Activated CD8-positive, alpha-beta memory T cell treated with anti-CD3 and anti-CD28 coated beads for 24 hours (primary cell): ENCODE measurements around the gene MRAP2.
"Not testable (repeated sequence)": the region's sequence is repeated elsewhere in the genome, so short reads cannot be mapped to it uniquely, and the experiment has no call there.

ENCODE experiments used
- DNase-seq: peaks from one replicate; pipeline ENCODE4 v3.0.0-alpha.2; 2020

Gene MRAP2

DNA sequence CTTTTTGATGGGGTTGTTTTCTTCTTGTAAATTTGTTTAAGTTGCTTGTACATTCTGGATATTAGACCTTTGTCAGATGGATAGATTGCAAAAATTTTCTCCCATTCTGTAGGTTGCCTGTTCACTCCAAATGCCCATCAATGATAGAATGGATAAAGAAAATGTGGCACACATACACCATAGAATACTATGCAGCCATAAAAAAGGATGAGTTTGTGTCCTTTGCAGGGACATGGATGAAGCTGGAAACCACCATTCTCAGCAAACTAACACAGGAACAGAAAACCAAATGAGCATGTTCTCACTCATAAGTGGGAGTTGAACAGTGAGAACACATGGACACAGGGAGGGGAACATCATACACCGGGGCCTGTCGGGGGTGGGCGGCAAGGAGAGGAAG, 1.6 kb upstream of the MRAP2 start:
- not testable (repeated sequence) for DNase-seq

DNA sequence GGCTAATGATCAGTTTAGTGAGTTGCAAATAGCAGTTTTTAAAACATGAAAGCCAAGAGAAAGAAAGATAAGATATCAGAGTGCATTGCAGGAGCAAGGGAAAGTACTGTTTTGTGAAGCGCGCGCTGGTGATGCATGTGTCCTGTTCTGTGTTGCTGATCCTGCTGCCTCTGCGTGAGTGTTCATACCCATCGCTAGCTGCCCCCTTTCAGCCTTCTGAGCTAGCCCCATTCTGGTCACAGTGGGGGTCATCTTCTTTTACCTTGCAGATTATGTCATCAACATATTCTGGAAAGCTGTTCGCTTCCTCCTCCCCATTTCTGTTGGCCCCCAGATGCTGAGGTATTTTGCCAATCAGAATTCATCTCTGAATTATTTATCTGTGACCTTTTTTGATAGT, 1.9 kb downstream of the MRAP2 start:
- no peak for DNase-seq

DNA sequence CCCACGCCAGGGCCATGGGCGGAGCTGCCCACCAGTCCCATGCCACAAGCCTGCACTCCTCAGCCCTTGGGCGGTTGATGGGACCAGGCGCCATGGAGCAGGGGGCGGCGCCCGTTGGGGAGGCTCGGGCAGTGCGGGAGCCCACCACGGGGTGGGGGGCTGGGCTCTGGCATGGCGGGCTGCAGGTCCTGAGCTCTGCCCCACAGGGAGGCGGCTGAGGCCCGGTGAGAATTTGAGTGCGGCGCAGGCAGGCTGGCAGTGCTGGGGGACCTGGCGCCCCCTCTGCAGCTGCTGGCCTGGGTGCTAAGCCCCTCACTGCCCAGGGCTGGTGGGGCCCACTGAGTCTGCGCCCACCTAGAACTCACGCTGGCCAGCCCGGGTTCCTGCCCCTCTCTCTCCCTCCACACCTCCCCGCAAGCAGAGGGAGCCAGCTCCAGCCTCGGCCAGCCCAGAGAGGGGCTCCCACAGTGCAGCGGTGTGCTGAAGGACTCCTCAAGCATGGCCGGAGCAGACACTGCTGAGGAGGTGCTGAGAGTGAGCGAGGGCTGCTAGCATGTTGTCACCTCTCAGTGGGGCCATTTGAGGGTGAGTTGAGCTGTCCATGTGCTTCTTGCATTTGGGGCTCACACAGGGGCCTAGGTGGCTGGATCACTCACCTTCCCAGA, 4.0 kb downstream of the MRAP2 start:
- no peak for DNase-seq

DNA sequence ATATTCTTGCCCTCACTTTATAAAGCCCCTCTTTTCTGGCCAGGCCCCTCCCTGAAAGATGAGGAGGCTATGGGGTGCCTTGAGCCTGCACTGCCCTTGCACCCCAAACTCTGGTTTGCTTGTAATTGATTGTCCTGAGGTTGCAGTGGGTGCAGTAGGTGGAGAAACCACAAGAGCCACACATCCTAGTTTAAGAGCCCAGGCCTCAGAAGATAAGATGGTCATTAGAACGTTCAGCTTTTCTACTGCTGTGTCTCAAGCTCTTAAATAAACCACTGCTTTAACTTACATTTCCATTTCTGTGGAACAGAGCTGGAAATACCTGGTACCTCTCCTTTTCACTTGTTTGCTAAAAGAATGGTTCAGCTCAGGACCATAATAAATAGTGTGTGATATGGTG, 9.0 kb downstream of the MRAP2 start:
- no peak for DNase-seq

DNA sequence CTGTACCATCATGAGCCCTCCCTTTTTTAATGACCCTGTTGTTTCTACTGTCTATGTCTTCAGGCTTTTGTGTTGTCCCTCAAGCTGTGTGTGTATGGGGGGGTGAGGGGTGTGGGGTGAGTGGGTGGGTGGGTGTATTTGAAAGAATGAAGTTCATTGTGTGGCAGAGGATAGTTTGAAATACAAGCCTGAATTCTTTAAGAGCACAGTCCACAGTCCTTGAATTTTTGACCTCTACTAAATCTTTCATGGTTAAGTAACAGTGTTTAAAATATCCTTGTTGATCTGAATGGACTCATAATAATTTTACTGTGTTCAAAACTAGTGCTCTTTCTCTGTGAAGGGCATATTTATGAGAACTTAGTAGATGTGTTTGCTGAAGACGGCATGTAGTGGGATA, 10.0 kb downstream of the MRAP2 start:
- no peak for DNase-seq

DNA sequence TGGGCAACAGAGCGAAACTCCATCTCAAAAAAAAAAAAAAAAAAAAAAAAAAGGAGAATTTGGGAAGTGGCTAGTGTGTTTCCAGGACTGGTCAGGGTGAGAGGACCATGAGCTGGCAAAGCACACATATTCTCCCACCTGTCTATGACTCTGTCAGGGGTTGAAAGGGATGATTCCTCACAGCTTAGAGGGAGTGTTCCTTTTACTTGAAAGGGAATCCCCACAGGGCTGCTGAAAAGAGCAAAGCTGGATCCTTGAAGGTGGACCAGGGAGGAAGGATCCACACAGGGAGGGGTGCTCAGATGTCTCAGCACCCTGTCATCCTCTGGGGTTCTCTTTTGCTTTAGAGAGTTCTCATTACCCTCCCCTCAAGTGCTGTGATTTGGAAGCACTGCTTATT, 13.2 kb downstream of the MRAP2 start:
- DNase-seq, result no peak

DNA sequence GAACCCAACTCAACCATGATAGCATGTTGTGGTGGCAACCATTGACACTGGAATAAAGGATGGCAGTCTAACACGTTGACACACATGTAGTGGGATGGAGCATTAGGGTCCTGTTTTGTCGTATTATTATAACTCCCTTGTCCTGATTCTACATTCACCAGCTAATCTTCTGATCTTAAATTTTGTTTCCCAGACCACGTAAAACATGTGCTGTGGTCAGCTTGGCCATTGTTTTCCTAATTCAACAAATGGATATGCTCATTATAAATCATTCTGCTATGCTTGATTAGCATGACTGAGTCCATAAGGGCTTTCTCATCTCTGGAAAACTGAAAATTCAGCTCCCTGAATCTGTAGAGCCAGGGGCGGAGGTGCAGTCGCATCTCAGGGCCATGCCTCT, 15.0 kb downstream of the MRAP2 start:
- no peak for DNase-seq

DNA sequence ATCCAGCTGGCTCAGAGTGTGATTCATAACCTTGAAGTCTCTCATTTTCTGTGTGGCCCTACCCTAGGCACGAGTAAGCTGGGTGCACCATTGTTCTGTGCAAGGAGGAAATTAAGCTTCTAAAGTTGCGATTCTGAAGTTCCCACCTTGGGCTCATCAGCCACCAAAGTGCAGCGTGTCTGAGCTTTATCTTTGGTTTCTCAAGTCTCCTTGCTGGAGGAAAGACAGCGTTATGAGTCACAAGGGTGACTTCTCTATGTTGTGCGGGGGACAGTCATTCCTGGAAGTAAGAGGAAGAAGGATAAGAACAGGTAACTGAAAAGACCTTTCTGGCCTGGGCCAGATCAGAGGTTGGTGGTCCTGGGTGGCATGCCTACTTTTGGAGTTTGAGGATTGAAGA, 16.8 kb downstream of the MRAP2 start:
- no peak for DNase-seq

DNA sequence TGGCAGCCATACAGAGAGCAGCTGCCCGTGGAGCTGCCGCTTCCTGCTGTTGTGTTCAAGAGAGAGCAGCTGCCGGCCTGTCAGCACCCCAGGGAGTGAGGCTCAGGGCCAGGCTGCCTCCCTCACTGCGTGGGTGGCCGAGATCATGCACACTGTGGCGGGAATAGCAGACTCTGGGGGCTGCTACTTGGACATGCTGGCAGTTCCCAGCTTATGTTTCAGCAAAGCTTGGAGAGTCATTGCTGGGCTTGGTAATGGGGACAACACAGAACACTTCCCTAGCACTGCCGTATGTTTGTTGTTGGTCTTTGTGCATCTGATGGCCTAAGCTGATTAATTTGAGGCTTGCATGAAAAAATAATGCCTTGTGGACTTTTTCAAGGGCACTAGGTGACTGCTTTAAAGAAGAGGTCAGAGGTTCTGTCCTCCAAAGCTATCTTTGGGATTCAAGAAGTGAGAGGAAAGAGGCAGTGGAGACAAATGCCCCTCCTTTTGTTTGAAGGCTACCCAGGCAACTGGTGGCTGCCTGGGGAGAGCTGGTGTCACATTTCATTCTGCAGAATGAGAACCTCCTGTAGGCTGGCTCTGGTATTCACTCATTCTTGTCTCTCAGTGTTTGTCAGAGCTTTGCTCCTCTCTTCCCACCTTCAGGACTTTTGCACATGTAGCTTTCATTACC, 18.8 kb downstream of the MRAP2 start:
- no peak for DNase-seq

DNA sequence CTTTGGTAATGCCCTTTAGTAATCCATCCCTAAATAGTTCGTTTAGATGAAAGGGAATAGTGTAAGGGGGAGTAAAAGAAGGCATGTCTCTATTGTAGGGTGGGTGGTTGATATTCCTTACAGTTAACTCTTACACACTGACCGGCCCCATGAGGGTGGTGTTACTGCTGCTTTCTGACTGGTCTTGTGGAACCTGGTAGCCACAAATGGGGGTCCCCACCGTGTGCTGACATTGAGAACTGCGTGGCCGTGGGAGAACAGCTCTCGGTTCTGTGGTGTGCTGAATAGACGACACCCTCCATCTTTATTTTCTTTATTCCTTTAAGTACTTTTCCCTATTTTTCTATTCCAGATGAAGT, 19.3 kb downstream of the MRAP2 start:
- DNase-seq, result no peak

DNA sequence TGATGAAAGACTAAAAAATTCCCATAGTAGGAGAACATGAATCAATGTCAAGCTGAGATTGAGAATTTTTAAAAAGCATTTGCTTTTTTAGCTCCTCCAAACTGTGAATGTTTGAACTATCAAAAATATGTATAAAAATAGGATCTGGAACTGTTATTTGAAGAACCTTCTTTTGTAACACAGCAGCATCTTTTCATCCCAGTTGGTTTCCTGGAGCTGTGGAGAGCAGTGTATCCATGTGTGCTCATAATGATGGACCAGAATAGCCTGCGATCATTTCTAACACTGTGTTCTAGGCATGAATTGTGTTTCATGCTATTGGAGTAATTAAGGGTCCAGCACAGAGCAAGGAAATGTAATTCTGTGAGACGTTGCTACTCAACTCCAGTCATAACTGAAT, 22.1 kb downstream of the MRAP2 start:
- no peak for DNase-seq

DNA sequence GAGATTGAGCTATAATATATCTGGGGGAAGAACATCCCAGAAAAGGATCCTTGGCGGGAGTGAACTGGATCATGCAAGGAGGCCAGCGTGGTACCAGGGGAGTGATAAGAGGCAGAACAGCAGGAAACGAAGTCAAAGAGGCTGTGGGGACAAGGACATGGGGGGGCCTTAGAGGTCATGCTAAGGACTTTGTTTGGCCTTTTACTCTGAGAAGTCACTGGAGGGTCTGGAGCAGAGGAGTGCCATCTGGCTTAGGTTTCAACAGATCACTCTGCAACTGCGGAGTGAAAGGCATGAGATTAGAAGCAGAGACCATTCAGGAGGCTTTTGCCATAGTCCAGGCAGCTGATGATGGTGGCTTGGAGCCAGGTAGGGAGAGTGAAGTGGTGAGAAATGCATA, 24.3 kb downstream of the MRAP2 start:
- DNase-seq, result no peak

DNA sequence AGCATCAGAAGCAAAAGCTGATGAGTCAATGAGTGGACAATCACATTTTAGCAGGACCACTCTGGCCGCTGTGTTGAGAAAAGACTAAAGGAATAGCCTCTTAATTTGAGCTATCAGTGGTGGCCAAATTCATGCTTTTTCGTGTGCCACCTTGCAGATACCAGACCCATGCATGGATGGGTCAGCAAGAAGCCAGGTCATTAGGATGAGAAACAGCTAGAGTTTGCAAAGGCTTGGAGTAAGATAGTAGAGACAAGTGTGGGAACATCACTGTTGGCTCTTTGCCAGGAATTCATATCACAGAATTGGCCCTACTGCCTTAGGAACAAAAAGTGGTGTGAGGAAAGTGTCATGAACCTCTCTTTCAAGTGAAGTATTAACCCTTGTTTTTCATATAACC, 25.5 kb downstream of the MRAP2 start:
- no peak for DNase-seq

DNA sequence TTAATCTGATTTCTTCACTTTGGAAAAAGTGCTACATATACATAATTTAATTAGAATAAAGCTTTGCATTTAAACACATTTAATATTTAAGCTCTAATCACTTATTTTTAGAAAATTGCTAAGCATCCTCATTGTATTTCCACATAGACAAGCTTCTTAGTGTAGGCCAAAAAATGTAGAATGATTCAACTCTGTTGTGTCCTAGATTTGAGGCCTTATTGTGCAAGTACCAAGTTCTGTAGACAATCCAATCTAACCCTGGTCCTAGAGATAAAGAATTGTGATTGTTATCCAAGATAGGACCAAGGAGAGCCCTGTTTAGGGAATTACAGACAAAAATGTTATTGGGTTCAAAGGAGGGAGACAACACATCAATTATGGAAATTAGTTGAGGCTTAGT, 27.6 kb downstream of the MRAP2 start:
- no peak for DNase-seq

DNA sequence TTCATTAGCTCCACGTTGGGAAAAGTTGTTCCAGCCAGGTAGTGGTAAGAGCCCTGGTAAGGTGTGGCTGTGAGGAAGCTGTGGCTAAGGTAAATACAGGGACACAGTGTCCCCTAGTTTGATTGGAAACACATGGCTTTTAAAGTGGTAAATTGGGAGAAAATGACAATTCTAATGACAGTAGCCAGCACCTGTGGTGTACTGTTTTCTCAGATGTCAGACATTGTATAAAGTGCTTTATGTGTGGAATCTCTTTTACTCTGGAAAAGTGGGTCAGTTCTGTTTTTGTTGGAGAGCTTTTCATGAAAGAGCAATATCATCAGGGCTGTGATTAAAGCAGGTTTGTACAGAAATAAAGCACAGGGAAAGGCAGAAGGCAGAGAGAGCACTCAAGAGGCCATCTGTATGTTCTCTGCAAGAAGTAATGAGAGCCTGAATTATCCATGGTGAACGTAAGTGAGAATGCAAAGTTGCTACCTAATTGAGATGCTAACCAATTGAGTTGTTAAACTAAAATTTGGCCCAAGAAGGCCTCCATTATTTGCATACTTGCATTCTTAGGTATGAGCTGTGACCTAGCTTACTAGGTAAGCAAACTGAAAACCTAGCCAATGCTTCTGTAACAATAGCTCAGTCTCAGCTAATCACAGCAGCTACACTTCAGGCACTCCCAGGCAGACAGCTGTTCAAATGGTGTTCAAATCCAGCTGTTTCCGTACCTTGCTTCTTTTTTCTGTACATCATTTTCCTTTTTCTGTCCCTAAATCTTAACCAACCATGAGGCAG, 28.2 kb downstream of the MRAP2 start:
- no peak for DNase-seq

DNA sequence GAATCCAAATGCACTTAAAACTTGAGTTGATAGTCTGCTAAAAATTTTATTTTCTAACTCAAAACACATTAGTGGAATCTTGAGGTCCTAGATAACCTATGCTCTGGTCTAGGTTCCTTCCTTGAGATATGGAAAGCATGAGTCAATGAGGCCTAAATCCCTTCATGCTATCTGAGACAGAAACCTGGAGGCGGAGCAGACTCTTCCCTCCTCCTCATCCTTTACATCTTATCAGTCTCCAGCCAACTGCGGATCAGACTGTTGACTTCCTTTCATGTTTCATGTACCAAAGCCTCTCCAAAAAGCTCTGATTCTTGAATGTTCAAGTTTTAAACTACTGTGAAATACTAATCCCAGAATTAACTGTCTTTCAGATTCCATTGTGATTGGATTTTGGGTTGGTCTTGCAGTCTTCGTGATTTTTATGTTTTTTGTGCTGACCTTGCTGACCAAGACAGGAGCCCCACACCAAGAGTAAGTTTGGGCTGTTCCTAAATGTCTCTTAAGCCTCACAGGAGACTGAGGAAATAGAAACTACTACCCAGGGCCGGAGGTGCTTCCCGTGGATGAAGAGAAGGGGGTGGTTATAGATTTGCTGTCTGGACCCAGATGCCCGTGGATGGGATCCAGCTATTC, 29.1 kb downstream of the MRAP2 start:
- DNase-seq, result no peak

DNA sequence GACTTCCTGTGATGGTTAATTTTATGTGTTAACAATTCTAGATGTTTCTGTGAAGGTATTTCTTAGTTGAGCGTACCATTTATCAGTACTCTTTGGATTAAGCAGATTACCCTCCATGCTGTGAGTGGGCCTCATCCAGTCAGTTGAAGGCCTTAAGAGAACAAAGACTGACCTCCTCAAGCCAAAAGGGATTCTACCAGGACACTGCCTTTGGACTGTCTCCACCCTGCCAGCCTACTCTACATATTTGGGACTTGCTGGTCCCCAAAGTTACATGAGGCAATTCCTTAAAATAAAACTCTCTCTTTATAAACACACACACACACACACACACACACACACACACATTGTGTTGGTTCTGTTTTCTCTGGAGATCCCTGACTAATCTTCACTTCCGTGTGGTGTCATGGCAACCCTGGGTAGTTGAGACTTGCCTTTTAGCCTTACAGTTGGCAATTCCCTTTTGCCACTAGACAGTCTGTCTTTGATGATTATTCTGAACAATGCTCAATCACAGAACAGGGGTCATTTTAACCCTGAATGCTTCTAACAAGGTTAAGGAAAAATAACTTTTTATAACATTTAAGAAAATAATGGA, 32.2 kb downstream of the MRAP2 start:
- DNase-seq, result no peak

DNA sequence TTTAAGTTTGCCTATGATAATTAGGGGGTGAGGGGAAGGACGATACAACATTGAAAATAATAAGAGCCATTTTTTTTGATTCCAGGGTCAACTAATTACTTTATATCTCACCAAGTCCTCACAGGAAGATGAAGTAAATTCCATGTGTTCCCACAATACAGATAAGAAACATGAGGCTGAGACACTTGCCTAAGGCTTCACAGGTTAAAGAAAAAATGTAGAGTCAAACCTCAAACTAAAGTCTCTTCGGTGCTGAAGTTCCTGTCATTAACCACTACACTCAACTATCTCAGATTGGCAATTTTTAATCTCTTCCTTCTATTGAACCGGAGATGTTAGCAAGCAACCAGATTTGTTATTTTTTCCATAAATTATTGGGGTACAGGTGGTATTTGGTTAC, 33.0 kb downstream of the MRAP2 start:
- no peak for DNase-seq

DNA sequence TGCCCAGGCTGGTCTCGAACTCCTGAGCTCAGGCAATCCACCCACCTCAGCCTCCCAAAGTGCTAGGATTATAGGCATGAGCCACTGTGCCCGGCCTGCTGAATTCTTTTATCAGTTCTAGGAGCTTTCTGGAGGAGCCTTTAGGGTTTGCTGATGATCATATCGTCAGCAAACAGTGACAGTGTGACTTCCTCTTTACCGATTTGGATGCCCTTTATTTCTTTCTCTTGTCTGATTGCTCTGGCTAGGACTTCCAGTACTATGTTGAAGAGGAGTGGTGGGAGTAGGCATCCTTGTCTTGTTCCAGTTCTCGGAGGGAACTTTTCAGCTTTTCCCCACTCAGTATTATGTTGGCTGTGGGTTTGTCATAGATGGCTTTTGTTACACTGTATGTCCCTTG, 35.3 kb downstream of the MRAP2 start:
- DNase-seq, result not testable (repeated sequence)

DNA sequence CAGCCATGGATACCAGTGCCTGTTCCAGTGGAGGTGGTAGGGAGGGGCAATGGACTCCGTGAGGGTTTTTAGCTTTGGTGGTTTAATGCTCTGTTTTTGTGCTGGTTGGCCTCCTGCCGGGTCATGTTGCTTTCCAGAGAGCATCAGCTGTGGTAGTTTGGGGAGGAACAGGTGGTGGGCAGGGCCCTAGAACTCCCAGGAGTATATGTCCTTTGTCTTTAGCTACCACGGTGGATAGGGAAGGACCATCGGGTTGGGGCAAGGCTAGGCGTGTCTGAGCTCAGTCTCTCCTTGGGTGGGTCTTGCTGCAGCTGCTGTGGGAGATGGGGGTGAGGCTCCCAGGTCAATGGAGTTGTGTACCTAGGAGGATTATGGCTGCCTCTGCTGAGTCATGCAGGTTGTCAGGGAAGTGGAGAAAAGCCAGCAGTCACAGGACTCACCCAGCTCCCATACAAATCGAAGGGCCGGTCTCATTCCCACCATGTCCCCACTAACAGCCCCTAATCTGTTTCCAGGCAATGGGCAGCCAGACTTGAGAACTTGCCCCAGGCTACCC, 38.9 kb downstream of the MRAP2 start:
- DNase-seq, result no peak

DNA sequence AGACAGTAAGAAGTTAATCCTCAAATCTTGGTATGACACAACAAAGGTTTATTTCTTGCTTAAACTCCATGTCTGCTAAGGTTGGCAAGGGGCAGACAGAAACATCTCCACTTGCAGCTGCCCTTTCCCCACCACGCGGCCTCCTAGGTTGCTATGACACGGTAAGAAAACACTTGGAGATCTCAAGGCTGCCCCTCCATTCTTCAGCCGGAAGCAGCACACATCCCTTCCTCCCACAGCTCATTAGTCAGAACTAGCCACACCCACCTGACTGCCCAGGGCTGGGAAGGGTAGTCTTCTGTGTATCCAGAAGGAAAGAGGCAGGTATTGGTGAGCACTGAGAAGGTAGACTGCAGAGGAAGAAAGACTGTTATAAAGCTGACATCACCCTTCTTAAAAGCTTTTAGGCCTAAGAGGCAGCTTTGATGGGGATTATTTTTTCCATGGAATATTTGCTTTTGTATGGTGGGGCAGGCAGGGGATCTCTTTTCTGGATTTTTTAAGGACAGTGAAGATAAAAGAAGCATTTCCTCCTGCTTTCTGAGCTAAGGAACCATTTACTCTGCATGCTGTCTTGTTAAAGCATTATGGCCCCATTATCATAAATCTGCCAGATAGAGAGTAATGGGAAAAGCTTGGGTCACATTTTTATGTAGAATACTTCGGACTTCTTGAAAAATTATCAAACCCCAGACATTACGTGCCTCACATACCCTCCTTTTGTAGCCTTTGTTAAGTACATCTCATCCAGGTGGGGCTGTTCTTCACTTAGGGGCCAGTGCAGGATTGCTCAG, 41.6 kb downstream of the MRAP2 start:
- no peak for DNase-seq

DNA sequence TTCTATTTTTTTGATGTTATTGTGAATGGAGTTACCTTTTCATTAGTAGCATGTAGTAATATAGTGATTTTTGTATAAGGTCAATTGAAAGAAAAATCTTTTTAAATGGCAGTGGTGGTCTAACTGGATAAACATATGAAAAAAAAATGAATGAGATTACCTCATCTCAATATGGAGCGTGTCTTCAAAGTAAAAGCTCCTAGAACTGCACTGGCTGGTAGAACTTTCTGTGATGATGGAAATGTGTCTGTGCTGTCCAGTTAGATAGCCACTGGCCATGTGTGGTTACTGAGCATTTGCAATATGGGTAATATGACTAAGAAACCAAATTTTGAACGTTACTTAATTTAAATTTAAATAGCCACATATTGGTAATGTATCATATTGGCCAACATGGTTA, 44.1 kb downstream of the MRAP2 start:
- no peak for DNase-seq
